Suppressor macrophage treated with lipopolysaccharide for 4 hours (primary cell): ENCODE data around the gene GRHPR.

Experiments used
- DNase-seq: peaks from one replicate; pipeline ENCODE4 v3.0.0-alpha.2; 2020

Gene GRHPR

GRCh38 chr9:37486256-37486615 lies 63.7 kb downstream of the GRHPR start:
- no peak for DNase-seq
